HG02970 (cell line): ENCODE measurements around the gene MAP4K2.
A peak's percentile ranks its signal among the peaks of the same experiment; 100 is the strongest.

Source experiments
- ATAC-seq: cut with Tn5 transposase; IDR thresholded peaks from one replicate; pipeline ENCODE4 v1.9.1; 2021; ENCODE audit warnings: mild to moderate bottlenecking, moderate library complexity, moderate number of reproducible peaks; ENCODE audit not compliant: unreplicated experiment, low FRiP score

Gene MAP4K2

GRCh38 chr11:64794526-64794925, 8.5 kb downstream of the MAP4K2 start:
- no peak for ATAC-seq

- ATAC-seq, result no peak
Observed at GRCh38 chr11:64793271-64794160, 9.5 kb downstream of the MAP4K2 start.

- no peak for ATAC-seq
Observed at GRCh38 chr11:64792482-64792881, 10.5 kb downstream of the MAP4K2 start.

- no peak for ATAC-seq
Observed at GRCh38 chr11:64791781-64792291, 11.2 kb downstream of the MAP4K2 start.

- no peak for ATAC-seq
Observed at GRCh38 chr11:64790205-64791095, 12.6 kb downstream of the MAP4K2 start.

- ATAC-seq, result no peak
Observed at GRCh38 chr11:64789331-64790204, 13.4 kb downstream of the MAP4K2 start.

- ATAC-seq, result no peak
Observed at GRCh38 chr11:64788321-64789215, 14.4 kb downstream of the MAP4K2 start.

GRCh38 chr11:64787526-64788320, 15.3 kb downstream of the MAP4K2 start:
- ATAC-seq, result no peak

GRCh38 chr11:64786308-64786707, 16.7 kb downstream of the MAP4K2 start:
- ATAC-seq, result no peak

GRCh38 chr11:64784813-64785581, 18.0 kb downstream of the MAP4K2 start:
- no peak for ATAC-seq

- ATAC-seq, result peak; percentile 74
Observed at GRCh38 chr11:64778473-64779298, 24.3 kb downstream of the MAP4K2 start, which contains the start of gene SF1. Gene SF1, minus strand, starts transcription at chr11:64778542. Its CDS starts 150 bp downstream, at chr11:64778392.

GRCh38 chr11:64778223-64778472, 24.9 kb downstream of the MAP4K2 start:
- peak; percentile 27 for ATAC-seq

- peak; percentile 31 for ATAC-seq
Observed at GRCh38 chr11:64777449-64778222, 25.4 kb downstream of the MAP4K2 start.

GRCh38 chr11:64776875-64777274, 26.1 kb downstream of the MAP4K2 start:
- ATAC-seq, result no peak

GRCh38 chr11:64776425-64776824, 26.6 kb downstream of the MAP4K2 start:
- ATAC-seq, result no peak

GRCh38 chr11:64774144-64774543, 28.9 kb downstream of the MAP4K2 start:
- ATAC-seq, result no peak
